Keratinocyte (primary cell): ENCODE data around the gene MFSD6L. TPM values are rescaled to one million over a fixed set of nuclear protein-coding genes. Genes with fewer than 3 reads are reported as not detected.

Source experiments
- DNase-seq: peaks from one replicate; pipeline ENCODE4 v3.0.0-alpha.2; 2011; ENCODE audit warnings: low read depth, missing footprints, low spot score
- FAIRE-seq: peaks from 2 replicates; lab custom pipeline; 2011; peaks lifted over from hg19 to GRCh38; lab: Jason Lieb, UNC
- H2AFZ ChIP-seq: 2 replicates; pipeline ENCODE4 v1.6.0; 2012; ENCODE audit warnings: low read length, control low read depth, inconsistent platforms; ENCODE audit not compliant: control insufficient read depth
- H3K27ac ChIP-seq: 2 replicates; pipeline ENCODE4 v1.5.1; 2011; ENCODE audit warnings: low read length; ENCODE audit not compliant: control insufficient read depth, insufficient read depth
- H3K27me3 ChIP-seq: 3 replicates; pipeline ENCODE4 v1.6.0; 2011; ENCODE audit warnings: low read length; ENCODE audit not compliant: control insufficient read depth, insufficient read depth; ENCODE audit errors: extremely low read depth
- H3K36me3 ChIP-seq, 2 experiments: 2 replicates in 1 of 2; 3 replicates in 1 of 2; pipeline ENCODE4 v1.5.1; 2011; ENCODE audit warnings: low read length in 2 of 2, mild to moderate bottlenecking in 1 of 2; ENCODE audit not compliant: control insufficient read depth in 2 of 2, insufficient read depth in 2 of 2; ENCODE audit errors: extremely low read depth in 1 of 2
- H3K4me1 ChIP-seq: 3 replicates; pipeline ENCODE4 v1.5.1; 2011; ENCODE audit warnings: low read length; ENCODE audit not compliant: control insufficient read depth, insufficient read depth; ENCODE audit errors: extremely low read depth
- H3K4me2 ChIP-seq: 3 replicates; pipeline ENCODE4 v1.6.0; 2011; ENCODE audit warnings: low read depth, low read length; ENCODE audit not compliant: control insufficient read depth, insufficient read depth; ENCODE audit errors: extremely low read depth
- H3K4me3 ChIP-seq, 3 experiments: fragments of 200-600 bp in 1 of 3; sonication (generic) in 1 of 3; 2 replicates in 2 of 3; 3 replicates in 1 of 3; pipeline ENCODE4 v1.5.1; 2011 to 2016; ENCODE audit warnings: low read length in 3 of 3, mild to moderate bottlenecking in 3 of 3, control low read depth in 2 of 3, inconsistent platforms in 1 of 3, low read depth in 1 of 3, mixed read lengths in 1 of 3, mixed run types in 1 of 3, moderate library complexity in 1 of 3; ENCODE audit not compliant: control insufficient read depth in 2 of 3, insufficient read depth in 2 of 3; ENCODE audit errors: extremely low read depth in 1 of 3
- H3K79me2 ChIP-seq: 2 replicates; pipeline ENCODE4 v1.6.0; 2012; ENCODE audit warnings: low read length; ENCODE audit not compliant: control insufficient read depth, insufficient read depth
- H3K9ac ChIP-seq: 3 replicates; pipeline ENCODE4 v1.6.0; 2011; ENCODE audit warnings: low read length; ENCODE audit not compliant: control insufficient read depth, insufficient read depth; ENCODE audit errors: extremely low read depth
- H3K9me1 ChIP-seq: 3 replicates; pipeline ENCODE4 v1.6.0; 2011; ENCODE audit warnings: low read length; ENCODE audit not compliant: control insufficient read depth, insufficient read depth; ENCODE audit errors: extremely low read depth
- H3K9me3 ChIP-seq: 2 replicates; pipeline ENCODE4 v1.5.1; 2012; ENCODE audit warnings: low read depth, low read length; ENCODE audit not compliant: control insufficient read depth
- H4K20me1 ChIP-seq: 3 replicates; pipeline ENCODE4 v1.6.0; 2011; ENCODE audit warnings: low read length; ENCODE audit not compliant: control insufficient read depth, insufficient read depth; ENCODE audit errors: extremely low read depth
- CTCF ChIP-seq, 3 experiments: IDR thresholded peaks in 1 of 3; conservative IDR thresholded peaks in 1 of 3; optimal IDR thresholded peaks in 1 of 3; 2 replicates in 2 of 3; 3 replicates in 1 of 3; pipeline versions ENCODE3 to v1.5.1; 2011; ENCODE audit warnings: low read length in 3 of 3, mild to moderate bottlenecking in 3 of 3, moderate library complexity in 2 of 3, control low read depth in 1 of 3, inconsistent platforms in 1 of 3; ENCODE audit not compliant: insufficient read depth in 2 of 3; ENCODE audit errors: extremely low read depth in 1 of 3
- EZH2 ChIP-seq: IDR thresholded peaks from one replicate; pipeline ENCODE4 v1.6.1; 2012; ENCODE audit warnings: inconsistent platforms, mild to moderate bottlenecking, low read length, moderate library complexity
- dilution Hi-C: fragments of 300-500 bp; cut with MboI; formaldehyde crosslinking; loops from one replicate; pipeline ENCODE4 v1.7.0; 2020; ENCODE audit warnings: low sequenced_read_pairs; ENCODE audit not compliant: extremely low pct_ligation_motif_present
- polyA plus RNA-seq, 5 experiments: library from polyadenylated mRNA; depleted of rRNA in 3 of 5; stranded (reverse) in 3 of 5; stranded (forward) in 1 of 5; unstranded in 1 of 5; fragments of >200 nt; gene quantifications; 1 replicate in 1 of 5; 2 replicates in 3 of 5; 3 replicates in 1 of 5; pipeline versions ENCODE4 v1.2.1 to v1.2.3, GENCODE V29; 2011 to 2012; ENCODE audit warnings: missing spikeins in 2 of 5, low read depth in 1 of 5, low replicate concordance in 1 of 5

The MFSD6L gene
- polyA plus RNA-seq, 1 donor (not counting 4 experiments of a cell fraction or from before 2014, with no cell fraction given): not detected

GRCh38 chr17:8846768-8847211, 47.6 kb upstream of the MFSD6L start:
- Histone ChIP-seq H3K9me1 (no peaks in the 10 kb centered on the region), H3K36me3 (no peaks in the 10 kb centered on the region), H2AFZ (peak overlapping the region; percentile 42), H4K20me1 (no peaks in the 10 kb centered on the region), H3K9ac (no peak overlapping the region), H3K27ac (no peak overlapping the region), H3K4me2 (no peak overlapping the region), H3K4me1 (no peaks in the 10 kb centered on the region), H3K27me3 (no peaks in the 10 kb centered on the region), H3K4me3 (no peak overlapping the region), H3K79me2 (no peaks in the 10 kb centered on the region), H3K9me3 (no peaks in the 10 kb centered on the region)
- dilution Hi-C loops: no loop called here
- TF ChIP-seq CTCF (optimal IDR thresholded peaks at IDR 0.05 in 1 of 3, IDR thresholded peaks at IDR 0.05 in 1 of 3, conservative IDR thresholded peaks at IDR 0.05 in 1 of 3; ENCODE audit: extremely low read depth in 1 of 3, insufficient read depth in 2 of 3, low read length in 3 of 3) (no peak), EZH2 (no peak)
- FAIRE-seq: peak; percentile 87
- no peak for DNase-seq

DNA sequence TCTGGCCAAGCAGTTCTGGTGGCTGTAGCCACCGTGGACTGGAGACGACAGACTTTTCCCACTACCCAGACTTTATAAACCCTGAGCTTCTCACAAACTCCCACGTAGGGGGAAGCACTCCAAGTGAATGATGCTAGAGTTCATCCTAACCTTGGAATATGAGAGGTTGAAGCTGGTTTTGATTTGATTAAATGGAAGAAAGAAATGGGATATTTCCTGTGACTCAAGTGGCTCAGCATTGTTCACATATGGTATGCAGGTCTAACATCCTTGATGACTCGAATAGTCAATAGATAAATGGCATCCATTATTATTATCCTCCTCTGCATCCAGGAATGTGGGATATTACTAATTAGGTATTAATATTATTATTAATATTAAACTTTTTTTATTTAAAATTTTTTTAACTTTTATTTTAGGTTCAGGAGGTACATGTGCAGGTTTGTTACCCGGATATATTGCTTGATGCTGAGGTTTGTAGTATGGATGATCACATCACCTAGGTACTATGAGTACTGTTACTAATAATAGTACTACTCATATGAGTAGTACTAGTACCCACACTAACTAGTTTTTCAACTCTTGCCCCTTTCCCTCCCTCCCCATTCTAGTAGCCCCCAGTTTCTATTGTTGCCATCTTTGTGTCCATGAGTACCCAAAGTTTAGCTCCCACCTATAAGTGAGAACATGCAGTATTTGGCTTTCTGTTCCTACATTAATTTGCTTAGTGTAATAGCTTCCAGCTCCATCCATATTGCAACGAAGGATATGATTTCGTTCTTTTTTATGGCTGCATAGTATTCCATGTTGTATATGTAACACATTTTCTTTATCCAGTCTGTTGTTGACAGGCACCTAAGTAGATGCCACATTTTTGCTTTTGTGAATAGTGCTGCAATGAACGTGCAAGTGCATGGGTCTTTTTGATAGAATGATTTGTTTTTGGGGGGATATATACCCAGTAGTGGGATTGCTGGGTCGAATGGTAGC, 45.4 kb upstream of the MFSD6L start:
- Histone ChIP-seq H3K27ac (no peak overlapping the region), H3K4me1 (no peaks in the 10 kb centered on the region), H3K36me3 (no peaks in the 10 kb centered on the region), H4K20me1 (no peaks in the 10 kb centered on the region), H3K27me3 (no peaks in the 10 kb centered on the region), H3K79me2 (no peaks in the 10 kb centered on the region), H2AFZ (no peak overlapping the region), H3K4me2 (no peak overlapping the region), H3K9ac (no peak overlapping the region), H3K9me1 (no peaks in the 10 kb centered on the region), H3K4me3 (no peak overlapping the region), H3K9me3 (no peaks in the 10 kb centered on the region)
- DNase-seq (no peak), FAIRE-seq (no peak)
- TF ChIP-seq EZH2: no peak
- TF ChIP-seq CTCF (optimal IDR thresholded peaks at IDR 0.05 in 1 of 3, IDR thresholded peaks at IDR 0.05 in 1 of 3, conservative IDR thresholded peaks at IDR 0.05 in 1 of 3; ENCODE audit: extremely low read depth in 1 of 3, insufficient read depth in 2 of 3, low read length in 3 of 3): no peak
- dilution Hi-C loops: no loop called here
